Effector CD8-positive, alpha-beta T cell (primary cell): ENCODE measurements around the gene LORICRIN.
"Not testable (repeated sequence)": the region's sequence is repeated elsewhere in the genome, so short reads cannot be mapped to it uniquely, and the experiment has no call there.

ENCODE experiments used
- DNase-seq: peaks from one replicate; lab custom pipeline; 2025; lab: John Stamatoyannopoulos, UW
- total RNA-seq, 4 experiments: gene quantifications; one replicate each; lab custom pipeline; 2026; lab: John Stamatoyannopoulos, UW

Gene LORICRIN
- 0 to 0.10 (median 0) reads per million in 4 experiments for total RNA-seq

- DNase-seq = no peak
These were observed at the start of gene LORICRIN for GRCh38 chr1:153259387-153259786. Gene LORICRIN, plus strand, starts transcription at chr1:153259687. Its CDS starts 1,263 bp downstream, at chr1:153260950.

GRCh38 chr1:153210206-153210605 lies 49.3 kb upstream of the LORICRIN start:
- DNase-seq = no peak

GRCh38 chr1:153212201-153212600 lies 47.3 kb upstream of the LORICRIN start:
- no peak for DNase-seq

GRCh38 chr1:153213519-153213918 lies 46.0 kb upstream of the LORICRIN start:
- no peak for DNase-seq

- DNase-seq = no peak
These were observed 42.3 kb upstream of the LORICRIN start, which contains the start of gene PRR9 for GRCh38 chr1:153217212-153217611. Gene PRR9, plus strand, starts transcription at chr1:153217584. Its CDS starts 561 bp downstream, at chr1:153218145.

GRCh38 chr1:153217744-153218416 lies 41.6 kb upstream of the LORICRIN start:
- DNase-seq = no peak

- no peak for DNase-seq
These were observed 38.7 kb upstream of the LORICRIN start for GRCh38 chr1:153220606-153221303.

- not testable (repeated sequence) for DNase-seq
These were observed 36.2 kb upstream of the LORICRIN start for GRCh38 chr1:153223040-153223891.

- no peak for DNase-seq
These were observed 31.7 kb upstream of the LORICRIN start for GRCh38 chr1:153227810-153228209.

- no peak for DNase-seq
These were observed 31.0 kb upstream of the LORICRIN start for GRCh38 chr1:153228491-153228890.

GRCh38 chr1:153229076-153229829 lies 30.2 kb upstream of the LORICRIN start:
- not testable (repeated sequence) for DNase-seq

- DNase-seq = no peak
These were observed 28.1 kb upstream of the LORICRIN start for GRCh38 chr1:153231363-153231762.

- DNase-seq = no peak
These were observed 27.7 kb upstream of the LORICRIN start for GRCh38 chr1:153231785-153232184.

GRCh38 chr1:153232553-153232952 lies 26.9 kb upstream of the LORICRIN start:
- DNase-seq = no peak

GRCh38 chr1:153233448-153233847 lies 26.0 kb upstream of the LORICRIN start:
- DNase-seq = no peak

GRCh38 chr1:153238527-153238926 lies 21.0 kb upstream of the LORICRIN start:
- no peak for DNase-seq

GRCh38 chr1:153242160-153242559 lies 17.3 kb upstream of the LORICRIN start:
- DNase-seq = no peak

GRCh38 chr1:153245466-153245865 lies 14.0 kb upstream of the LORICRIN start:
- DNase-seq = no peak

- DNase-seq = no peak
These were observed 13.5 kb upstream of the LORICRIN start for GRCh38 chr1:153246018-153246417.

- no peak for DNase-seq
These were observed 12.7 kb upstream of the LORICRIN start for GRCh38 chr1:153246825-153247224.

GRCh38 chr1:153248176-153248879 lies 11.2 kb upstream of the LORICRIN start:
- no peak for DNase-seq
